HG03097 (cell line): ENCODE data around the gene ATL2.
"Not testable (repeated sequence)": the region's sequence is repeated elsewhere in the genome, so short reads cannot be mapped to it uniquely, and the experiment has no call there.

Experiments
- ATAC-seq: cut with Tn5 transposase; IDR thresholded peaks from one replicate; pipeline ENCODE4 v1.9.1; 2021; ENCODE audit not compliant: unreplicated experiment, low FRiP score

ATL2 gene

DNA sequence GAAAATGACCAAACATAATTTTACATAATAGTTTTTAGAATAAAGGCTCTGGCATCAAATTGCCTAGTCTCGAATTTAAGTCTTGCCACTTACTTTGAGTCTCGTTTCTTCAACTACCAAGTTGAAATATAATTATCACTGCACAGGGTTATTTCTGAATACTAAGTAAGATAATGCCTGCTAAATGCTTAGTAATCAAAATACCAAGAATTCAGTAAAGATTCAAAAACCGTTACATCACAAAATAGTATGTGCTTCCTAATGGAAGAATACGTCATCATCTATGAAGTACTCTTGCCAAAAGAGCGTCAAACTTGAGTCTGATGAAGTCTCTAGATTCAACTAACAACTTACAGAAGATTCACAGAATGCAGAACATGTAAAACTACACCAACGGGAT, 40.5 kb downstream of the ATL2 start:
- ATAC-seq, result no peak

DNA sequence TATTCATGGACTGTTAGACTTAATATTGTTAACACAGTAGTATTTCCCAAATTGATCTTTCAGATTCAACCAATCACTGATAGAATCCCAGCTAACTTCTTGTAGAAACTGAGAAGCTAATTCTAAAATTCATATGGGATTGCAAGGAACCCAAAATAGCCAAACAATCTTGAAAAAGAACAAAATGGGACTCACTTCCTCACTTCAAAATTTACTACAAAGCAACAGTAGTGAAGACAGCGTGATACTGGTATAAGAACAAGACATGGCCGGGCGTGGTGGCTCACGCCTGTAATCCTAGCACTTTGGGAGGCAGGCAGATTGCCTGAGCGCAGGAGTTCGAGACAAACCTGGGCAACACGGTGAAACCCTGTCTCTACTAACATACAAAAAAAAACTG, 46.3 kb downstream of the ATL2 start:
- no peak for ATAC-seq

DNA sequence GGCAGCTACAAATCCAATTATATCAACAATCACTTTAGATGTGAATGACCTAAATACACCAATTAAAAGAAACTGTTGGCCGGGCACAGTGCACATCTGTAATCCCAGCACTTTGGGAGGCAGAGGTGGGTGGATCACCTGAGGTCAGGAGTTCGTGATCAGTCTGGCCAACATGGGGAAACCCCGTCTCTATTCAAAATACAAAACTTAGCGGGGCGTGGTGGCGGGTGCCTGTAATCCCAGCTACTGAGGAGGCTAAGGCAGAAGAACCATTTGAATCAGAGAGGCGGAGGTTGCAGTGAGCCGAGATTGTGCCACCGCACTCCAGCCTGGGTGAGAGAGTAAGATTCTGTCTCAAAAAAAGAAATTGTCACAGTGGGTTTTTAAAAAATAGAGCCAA, 49.5 kb downstream of the ATL2 start:
- ATAC-seq, result no peak

DNA sequence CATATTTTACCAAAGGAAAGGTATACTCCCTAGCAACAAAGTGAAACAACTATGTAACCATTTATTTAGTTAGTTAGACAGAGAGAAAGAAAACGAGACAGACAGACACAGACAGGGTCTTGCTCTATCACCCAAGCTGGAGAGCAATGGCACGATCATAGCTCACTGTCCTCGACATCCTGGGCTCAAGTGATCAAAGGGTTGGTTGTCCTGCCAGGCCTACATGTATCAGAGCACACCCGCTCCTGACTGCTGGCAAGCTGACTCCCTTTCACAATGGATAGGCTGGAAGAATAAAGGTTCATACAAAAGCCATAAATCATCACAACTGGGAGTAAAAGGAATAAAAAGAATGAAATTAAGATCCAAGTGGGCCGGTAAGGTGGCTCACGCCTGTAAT, 53.5 kb downstream of the ATL2 start:
- ATAC-seq, result no peak

DNA sequence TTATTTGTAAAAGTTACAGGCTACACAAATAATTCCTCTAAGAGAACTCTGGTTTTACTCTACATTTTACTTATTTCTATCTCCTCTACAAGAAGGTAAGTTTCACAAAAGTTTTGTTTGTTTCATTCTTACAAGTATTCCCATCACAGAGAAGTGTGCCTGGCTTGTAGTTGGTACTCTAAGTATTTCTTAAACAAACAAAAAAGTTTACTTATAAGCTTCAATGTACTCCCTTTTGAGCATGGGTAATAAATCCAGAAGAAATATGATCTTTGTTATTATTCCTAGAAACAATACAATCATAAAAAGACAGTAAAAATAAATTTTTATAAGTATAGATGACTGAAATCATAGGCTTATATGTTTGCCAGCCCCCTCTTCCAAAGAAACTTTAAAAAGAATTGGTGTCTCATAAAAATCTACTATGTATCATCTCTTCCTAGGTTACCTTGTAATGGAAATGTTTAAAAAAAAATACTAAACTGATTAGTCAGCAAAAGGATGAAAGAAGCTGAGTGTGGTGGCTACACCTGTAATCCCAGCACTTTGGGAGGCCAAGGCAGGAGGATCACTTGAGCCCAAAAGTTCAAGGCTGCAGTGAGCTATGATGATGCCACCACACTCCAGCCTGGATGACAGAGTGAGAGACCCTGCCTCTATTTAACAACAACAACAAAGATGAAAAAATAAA, 54.7 kb downstream of the ATL2 start:
- ATAC-seq, result no peak

DNA sequence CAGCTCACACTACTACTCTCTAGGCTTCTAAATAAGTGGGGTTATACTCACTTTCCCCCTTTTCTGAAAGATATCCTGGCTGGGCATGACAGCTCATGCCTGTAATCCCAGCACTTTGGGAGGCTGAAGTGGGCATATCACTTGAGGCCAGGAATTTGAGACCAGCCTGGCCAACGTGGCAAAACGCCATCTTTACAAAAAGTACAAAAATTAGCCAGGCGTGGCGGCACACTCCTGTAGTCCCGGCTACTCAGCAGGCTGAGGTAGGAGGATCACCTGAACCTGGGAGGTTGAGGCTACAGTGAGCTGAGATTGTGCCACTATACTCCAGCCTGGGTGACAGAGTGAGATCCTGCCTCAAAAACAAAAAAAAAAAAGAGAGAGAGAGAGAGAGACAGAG, 57.8 kb downstream of the ATL2 start:
- ATAC-seq, result not testable (repeated sequence)

DNA sequence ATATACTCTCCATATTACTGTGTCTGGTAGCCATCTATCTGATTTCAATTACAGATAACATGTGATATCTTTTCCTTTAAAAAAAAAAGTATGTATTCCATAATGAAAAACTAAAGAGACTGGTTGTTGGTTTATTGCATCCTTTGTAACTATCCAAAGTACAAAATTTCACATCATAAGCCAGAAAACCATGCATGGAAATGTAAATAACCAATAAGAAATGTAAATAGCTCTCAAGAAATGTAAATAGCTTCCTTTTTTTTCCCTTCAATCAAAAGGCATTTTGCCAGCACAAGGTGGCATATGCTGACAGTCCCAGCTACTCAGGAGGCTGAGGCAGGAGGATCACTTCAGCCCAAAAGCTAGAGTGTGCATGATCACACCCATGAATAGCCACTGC, 59.3 kb downstream of the ATL2 start:
- ATAC-seq, result no peak

DNA sequence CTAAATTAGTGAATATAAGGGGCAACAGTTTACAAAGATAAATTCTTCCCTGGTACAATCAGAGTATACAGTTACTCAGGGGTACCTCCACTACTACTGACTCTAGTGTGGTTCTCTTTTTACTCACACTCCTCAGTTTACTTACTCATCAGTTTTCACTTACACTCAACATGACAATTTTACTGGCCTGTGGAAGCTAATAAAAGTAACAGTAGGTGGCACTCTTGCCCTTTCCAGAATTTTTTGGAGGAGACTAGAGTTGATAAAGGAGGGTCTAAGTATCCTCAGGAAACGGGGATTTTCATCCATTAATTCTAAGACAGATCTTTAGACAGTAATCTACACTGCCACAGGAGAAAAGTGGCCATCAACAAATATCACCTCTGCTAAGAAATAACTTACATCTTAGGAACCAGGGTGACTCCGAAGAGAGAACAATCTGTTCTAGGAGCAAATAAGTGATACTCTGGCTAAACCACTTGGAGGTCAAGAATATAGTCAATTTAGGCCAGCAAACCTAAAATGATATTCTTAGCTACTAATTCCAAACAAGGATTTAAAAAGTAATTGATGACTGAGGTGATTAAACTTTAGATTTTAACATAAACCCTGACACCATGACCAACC, 61.3 kb downstream of the ATL2 start:
- no peak for ATAC-seq

DNA sequence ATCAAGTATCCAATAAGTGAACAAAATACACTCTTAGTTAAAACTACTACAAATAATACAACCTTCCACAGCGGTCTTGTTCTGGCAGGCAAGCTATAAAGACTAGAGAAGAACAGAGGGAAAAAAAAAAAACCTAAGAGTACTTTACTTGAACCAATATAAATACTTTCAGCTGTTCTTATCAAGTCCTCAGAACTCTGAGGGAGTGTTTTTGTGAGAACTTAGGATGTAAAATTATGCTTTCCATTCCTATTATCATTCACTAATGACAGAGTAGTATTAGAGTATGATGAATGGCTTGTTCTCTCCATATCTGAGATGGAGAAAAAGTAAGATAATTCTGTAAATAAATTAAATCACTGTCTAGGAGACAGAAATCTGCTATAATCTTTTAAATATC, 68.3 kb downstream of the ATL2 start:
- ATAC-seq, result no peak

DNA sequence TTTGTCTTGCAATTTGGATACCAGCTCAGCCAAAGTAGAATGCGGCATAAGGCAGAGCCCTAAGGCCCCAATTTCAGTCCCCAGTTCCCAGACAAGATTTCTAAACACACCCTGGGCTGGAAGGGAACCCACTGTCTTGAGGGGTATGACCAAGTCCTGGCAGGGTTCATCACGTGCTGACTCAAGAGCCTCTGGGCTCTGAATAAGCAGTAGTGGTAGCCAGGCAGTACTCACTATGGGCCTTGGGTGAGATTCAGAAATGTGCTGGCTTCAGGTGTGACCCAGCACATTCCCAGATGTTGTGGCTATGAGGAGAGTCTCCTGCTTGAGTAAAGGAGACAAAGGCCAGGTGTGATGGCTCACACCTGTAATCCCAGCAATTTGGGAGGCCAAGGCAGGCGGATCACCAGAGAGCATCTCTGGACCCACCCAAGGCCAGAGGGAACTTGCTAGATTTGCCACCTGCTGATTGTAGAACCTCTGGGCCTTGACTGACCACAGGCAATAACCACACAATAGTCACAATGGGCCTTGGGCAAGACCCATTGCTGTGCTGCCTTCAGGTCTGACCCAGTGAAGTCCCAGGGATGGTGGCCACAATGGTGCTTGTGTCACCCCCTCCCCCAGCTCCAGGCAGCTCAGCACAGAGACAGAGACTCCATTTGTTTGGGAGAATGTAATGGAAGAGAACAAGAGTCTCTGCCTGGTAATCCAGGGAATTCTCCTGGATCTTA, 74.9 kb downstream of the ATL2 start:
- ATAC-seq, result no peak

DNA sequence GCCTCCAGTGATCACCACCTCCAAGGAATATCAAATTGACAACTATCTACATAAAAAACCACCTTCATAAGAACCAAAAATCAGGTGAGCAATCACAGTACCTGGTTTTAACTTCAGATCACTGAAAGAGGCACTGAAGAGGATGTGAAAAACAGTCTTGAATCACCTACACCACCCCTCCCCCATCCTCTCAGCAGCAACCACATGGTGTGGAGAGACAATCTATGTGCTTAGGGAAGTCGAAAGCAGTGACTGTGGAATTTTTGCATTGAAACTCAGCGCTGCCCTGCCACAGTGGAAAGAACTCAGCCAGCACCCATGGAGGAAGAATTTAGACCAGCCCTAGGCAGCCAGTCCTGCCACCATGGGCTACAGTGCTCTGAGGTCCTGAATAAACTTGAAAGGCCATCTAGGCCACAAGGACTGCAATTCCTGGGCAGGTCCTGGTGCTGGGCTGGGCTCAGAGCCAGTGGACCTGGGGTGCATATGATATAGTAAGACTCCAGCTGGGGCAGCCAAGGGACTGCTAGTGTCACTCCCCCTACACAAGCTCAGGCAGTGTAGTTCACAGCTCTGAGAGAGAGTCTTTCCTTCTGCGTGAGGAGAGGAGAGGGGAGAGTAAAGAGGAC, 75.6 kb downstream of the ATL2 start:
- no peak for ATAC-seq

DNA sequence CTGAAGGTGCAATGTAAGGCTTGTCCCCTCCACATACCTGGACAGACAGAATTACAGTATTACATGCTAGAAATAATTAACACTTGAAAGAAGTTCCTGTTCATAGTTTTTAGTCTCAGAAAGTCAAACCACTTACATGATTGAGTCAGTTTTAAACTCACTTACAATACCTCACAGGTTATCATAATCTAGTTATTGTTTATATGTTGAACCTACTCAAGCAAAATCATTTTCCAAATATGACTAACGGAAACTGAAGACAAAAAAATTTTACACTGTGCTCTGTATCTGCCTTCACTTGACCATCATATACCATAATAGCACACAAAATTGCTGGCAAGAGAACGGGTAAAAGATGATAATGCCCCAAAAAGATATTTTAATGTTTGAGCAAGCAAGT, 78.5 kb downstream of the ATL2 start:
- no peak for ATAC-seq

DNA sequence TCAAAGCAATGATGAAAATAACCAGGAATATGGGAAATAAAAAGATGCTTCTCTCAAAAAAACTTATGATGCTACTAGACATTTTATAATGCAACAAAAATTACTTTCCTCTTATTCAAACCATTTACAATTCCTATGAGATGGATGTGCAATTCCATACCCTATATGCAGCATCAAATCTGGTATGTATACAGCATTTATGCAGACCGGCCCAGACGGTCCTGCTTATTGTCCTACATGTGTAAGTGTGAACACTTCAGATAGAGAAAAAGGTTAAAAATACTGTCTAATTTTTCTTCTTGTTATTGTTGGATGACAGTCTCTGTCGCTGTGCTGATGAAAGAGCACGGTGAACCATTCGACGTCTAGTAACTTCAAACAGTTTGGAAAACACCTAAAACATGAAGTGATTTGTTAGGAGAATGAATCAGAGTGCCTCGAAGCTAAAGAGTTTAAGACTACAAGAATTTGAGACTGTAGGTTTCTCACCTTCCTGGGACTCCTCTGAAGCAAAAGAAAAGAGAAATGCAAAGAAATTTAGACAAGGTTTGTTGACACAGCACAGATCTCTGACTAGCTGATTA, 80.8 kb downstream of the ATL2 start:
- ATAC-seq, result no peak

DNA sequence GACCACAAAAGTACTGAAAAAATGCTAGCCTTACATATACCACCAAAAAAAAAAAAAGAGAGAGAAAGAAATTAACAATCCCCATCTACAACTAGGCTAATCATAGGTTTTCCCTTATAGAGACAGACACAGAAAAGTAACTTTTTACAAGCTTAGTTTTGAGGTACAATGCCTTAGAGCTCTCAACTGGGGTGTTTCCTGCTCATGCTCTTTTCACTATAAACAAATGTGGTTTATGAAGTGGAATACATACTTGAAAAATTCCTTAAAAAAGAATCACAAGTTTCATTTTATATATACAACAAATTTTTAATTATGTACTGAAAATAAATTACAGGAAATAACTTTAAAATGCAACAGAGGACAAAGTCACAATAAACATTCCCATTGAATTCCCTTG, 82.5 kb downstream of the ATL2 start:
- no peak for ATAC-seq

DNA sequence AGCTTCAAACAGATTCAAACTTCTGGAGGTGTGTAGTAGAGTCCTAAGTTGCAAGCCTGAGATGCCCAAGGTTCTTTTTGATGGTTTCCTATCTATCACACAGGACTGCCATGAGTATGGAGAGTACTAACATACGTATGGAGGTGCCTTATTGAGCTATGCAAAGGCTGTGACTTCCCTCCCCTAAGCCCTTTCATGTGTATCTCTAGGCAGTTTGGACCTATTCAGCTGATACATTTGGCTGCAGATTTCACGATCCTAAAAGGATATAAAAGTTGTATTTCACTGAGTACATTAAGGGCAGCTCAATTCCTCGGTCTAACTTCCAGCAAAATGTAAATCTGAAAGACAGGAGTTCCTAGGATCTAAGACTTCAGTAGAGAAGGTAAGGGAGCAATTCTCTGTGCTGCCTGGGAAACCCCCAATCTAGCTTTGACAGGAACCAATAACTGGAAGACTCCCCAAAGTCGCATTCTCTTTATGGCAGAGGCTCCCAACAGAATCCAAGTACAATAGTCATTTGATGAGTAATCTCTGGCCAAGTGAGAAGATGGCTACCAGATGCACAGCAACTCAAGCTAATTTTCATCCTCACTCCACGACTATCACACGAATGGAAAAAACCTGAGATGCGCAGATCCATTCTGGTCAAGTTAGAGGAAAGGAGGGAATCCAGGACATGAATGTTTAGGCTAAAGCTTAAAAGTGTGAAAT, 83.8 kb downstream of the ATL2 start:
- no peak for ATAC-seq

DNA sequence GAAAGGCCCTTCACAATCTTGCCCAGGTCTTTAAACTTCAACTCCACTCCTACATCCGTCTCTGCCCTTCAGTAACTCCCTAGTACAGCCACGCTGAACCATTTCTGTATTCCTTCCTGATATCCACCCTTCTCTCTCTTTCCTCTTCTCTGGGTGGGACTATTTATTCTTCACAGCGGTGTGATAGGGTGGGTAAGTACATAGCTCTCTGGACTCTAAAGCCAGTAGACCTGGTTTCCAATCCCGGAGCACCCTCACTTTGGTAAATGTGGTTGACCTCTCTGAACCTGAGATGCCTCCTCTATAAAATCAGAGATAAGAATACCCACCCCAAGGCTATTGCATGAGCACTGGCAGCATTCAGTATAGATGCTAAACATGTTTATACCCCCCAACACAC, 86.7 kb downstream of the ATL2 start:
- no peak for ATAC-seq

DNA sequence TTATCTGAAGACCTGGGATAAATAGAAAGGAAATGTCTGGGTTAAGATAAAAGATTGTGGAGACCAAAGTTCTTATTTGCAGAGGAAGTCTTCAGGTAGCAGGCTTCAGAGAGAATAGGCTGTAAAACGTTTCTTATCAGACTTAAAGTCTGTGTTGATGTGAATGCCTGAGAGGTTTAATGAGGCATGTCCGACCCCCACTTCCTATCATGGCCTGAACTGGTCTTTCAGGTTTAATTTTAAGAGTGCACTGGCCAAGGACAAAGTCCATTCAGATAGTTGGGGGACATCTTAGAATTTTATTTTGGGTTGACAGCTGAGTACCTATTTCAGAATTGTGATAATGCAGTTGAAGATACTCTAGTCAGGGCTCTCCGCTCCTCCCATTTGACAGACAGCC, 92.1 kb downstream of the ATL2 start:
- no peak for ATAC-seq

DNA sequence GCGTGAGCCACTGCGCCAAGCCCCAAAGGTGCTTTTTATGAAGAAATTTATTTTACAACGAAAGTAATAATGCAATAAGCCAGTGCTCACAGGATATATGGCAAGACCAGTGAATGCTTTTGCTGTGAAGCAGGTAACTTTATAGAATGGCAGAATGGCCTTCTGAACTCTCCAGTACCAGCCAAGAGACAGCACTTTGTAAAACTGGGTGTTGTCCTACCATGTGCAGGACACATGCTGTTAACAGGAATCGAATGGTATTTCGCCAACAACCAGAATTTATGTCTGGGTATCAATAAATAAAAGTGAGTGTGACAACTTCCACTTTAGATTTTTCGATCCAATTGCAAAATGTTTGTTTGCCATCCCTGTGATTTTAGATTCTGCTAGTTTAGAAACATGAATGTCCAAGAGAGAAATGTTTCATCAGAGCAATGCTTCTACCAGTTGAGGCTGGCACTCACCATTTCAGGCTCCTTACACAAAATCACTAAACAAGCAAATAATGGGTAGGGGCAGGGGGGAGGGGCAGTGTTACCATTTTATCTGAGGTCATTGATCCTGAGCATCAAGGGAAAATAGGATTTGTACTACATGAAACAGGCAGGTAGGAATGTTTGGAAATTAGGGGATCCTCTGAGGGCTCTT, 95.9 kb downstream of the ATL2 start:
- no peak for ATAC-seq

DNA sequence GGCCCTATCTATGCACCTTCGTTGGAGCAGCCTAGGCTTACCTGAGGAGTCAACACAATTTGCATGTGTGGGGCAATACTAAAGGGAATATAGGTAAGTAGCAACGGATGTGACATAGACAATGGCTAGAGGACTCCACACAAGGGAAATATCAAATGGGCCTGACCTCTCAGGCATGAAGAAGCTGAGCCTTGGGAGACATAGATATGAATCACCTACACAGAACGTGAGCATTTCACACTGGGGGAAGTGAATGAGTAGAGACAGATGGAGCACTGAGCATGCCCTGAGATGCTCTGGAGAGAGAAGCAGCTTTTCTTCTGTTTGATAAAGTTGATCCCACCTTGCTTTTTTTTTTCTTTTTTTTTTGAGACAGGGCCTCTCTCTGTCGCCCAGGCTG, 97.9 kb downstream of the ATL2 start:
- ATAC-seq, result no peak

DNA sequence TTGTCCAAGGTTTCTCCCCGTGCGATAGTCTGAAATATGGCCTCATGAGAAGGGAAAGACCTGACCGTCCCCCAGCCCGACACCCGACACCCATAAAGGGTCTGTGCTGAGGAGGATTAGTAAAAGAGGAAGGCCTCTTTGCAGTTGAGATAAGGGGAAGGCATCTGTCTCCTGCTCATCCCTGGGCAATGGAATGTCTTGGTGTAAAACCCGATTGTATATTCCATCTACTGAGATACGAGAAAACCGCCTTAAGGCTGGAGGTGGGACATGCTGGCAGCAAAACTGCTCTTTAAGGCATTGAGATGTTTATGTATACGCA, 99.0 kb downstream of the ATL2 start:
- not testable (repeated sequence) for ATAC-seq
